Subcutaneous adipose tissue (tissue), 4 donors: ENCODE results near the gene TADA3. TPM values are rescaled to one million over a fixed set of nuclear protein-coding genes. Genes with fewer than 3 reads are reported as not detected.

Experiments
- total RNA-seq, 4 donors: library from RNA; depleted of rRNA; stranded (reverse); fragments of >200 nt; gene quantifications; one replicate each; pipeline ENCODE4 v1.1.0, GENCODE V29; 2016
- TF ChIP-seq, protein P1 (sequence below): fragments of 450-650 bp; IDR thresholded peaks from one replicate; pipeline ENCODE4 v1.5.1; 2016; ENCODE audit warnings: low read depth, mild to moderate bottlenecking, control low read depth, antibody characterized with exemption, moderate library complexity

TADA3 gene
- total RNA-seq, 4 donors from 2014 or later: 32.1 to 69.6 (median 58.9) TPM

DNA sequence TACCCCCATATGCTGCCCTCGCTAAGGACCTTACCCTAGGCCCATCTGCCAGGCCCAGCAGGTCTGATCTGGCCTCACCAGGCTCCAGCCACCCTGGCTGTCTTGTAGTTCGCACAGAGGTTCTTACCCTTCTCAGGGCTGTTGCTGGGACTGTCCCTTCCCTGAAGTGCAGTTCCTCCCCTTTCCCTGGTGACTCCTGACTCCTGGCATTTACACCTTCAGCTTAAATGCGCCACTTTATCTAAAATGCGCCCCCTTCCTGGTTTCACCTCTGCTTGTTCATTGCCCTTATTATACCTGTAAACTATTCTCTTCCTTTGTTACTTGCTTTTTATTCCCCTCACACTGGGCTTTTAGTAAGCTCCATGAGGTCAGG is 17.0 kb upstream of the TADA3 start:
- TF ChIP-seq, protein P1, sequence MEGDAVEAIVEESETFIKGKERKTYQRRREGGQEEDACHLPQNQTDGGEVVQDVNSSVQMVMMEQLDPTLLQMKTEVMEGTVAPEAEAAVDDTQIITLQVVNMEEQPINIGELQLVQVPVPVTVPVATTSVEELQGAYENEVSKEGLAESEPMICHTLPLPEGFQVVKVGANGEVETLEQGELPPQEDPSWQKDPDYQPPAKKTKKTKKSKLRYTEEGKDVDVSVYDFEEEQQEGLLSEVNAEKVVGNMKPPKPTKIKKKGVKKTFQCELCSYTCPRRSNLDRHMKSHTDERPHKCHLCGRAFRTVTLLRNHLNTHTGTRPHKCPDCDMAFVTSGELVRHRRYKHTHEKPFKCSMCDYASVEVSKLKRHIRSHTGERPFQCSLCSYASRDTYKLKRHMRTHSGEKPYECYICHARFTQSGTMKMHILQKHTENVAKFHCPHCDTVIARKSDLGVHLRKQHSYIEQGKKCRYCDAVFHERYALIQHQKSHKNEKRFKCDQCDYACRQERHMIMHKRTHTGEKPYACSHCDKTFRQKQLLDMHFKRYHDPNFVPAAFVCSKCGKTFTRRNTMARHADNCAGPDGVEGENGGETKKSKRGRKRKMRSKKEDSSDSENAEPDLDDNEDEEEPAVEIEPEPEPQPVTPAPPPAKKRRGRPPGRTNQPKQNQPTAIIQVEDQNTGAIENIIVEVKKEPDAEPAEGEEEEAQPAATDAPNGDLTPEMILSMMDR: no peak

DNA sequence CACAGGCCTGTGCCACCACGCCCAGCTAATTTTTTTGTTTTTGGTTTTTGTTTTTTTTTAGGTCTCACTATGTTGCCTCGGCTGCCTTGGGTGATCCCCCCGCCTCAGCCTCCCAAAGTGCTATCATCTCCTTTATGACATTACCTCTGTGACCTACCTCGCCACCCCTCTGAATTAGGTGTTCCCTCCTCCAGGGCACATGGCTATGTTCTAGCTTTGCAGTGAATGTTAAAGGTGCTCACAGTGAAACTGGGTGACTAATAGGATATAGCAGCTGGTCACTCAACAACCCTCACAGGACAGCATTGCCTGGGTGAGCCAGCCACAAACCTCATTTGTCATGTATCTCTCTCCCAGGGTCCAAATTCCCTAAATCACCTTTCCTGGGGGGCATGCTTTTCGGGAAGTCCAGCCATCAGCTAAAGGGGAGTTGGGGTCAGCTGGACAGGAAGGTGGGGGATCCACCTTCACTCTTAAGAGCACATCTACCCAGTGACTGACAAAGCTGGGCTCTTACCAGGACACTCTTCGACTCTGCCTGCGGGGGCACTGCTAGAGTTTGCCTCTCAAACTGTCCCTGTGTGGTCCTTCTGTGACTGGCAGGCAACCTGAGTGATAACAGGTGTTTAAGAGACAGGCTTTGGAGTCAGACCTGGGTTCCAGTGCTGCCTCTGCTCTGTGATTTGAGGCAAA is 16.2 kb upstream of the TADA3 start:
- TF ChIP-seq, protein P1: no peak

DNA sequence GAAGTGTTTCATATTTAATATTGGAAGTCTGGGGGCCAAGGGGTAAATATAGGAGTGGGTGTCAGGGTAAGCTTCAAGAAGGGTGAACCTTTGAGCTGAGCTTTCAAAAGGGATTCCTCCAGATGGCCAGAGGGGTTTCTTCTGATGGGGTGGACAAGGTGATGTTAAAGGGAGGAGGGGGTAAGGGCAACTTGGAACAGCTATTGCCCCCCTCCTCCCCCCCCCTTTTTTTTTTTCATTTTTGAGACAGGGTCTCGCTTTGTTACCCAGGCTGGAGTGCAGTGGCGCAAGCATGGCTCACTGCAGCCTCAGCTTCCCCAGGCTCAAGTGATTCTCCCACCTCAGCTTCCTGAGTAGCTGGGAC is 15.7 kb upstream of the TADA3 start:
- TF ChIP-seq, protein P1: no peak

DNA sequence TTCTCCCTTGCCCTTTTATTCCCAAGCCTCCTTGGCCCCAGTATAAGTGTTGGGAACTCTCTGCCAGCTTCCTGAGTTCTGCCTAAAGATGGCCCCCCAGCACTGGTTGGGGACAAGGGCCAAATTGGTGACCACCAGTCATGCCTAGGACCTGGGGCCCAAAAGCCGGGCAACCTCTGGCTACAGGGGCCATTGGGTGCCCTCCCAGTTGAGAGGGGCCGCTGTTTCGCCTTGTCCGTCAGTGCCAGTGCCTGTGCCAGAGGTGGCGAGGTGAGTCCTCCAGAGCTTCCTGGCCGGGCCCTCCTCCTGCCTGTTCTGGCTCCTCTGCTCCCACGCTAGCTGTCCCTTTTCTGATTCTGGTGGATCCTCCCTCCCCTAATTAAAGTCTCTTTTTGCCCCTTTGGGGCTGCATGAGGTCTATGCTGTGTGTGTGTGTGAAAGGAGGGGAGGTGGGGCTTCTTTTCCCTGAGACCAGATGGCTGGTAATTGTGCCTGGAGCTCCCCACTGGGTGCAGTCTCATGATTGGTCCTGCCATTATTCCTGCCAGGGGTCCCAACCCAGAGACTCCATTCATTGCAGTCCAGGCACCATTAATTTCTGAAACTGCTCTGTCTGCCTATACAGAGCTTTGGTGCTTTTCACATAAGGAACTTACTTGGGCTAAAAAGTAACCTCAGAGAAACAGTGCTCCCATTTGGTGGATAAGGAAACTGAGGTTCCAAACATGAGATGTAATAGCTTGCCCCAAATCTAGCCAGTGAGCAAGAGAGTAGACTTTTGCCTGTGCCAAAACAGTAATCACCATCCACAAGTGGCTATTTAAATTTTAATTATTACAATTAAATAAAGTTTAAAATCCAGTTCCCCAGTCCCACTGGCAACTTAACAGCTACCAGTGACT is 14.7 kb upstream of the TADA3 start:
- TF ChIP-seq, protein P1: no peak

DNA sequence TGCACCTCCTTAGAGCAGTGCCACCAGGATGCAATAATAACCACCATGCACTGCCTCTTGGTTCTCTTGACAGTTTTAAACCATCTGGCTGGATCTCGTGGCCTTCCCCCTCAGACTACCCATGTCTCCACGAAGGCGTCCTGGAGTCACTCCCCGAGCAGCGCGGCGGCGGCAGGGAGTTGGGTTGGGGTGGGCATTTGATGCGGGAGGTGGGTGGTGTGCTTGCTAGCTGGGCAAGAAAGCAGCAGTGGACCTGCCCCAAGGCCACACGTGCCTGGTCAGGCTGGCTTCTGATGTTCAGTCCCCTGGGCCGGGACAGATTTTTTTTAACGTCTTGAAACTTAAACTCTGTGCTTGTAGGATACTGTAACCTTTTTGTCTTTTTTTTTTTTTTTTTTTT is 13.9 kb upstream of the TADA3 start:
- TF ChIP-seq, protein P1: no peak

DNA sequence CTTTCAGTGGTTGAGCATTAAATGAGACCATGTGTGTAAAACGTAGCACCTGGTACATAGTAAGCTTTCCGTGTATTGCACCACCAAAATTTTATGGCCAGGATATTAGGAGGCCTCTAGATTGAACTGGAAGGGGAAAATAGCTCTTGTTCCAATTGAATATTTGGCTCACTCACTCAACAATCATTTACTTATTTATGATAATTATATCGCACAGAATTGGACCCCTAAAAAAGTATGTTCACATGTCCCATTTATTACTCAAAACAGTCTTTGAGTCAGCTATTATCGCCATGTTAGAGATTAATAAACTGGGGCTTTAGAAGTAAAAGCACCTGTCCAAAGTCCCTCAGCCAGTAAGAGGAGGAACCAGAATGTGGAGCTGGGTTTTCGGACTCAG is 12.7 kb upstream of the TADA3 start:
- TF ChIP-seq, protein P1: no peak

DNA sequence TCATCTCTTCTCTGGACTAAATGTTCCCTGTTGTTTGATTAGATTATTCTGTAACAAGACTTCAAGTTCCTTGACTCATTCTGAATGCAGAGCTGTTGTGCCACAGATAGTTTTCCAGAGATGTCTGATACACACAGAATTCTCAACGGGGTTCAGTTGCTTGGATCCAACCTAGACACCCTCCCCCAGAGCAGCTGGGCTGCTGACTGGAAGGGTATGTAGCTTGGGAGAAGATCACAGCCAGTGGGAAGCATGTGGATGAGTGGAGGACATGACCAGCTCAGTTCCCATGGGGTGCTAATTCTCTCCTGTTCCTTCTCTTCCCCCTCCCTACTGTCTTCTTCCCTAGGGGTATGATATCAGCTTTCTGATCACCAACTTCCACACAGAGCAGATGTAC is 11.2 kb upstream of the TADA3 start:
- TF ChIP-seq, protein P1: no peak
